Nephron (organoid): ENCODE measurements around the gene P2RX7.

Source experiments
- H3K27ac Mint-ChIP-seq, 3 experiments: 2 replicates each; pipeline ENCODE4 v1.8.0; 2020; ENCODE audit warnings: mixed read lengths in 3 of 3, mild to moderate bottlenecking in 2 of 3, moderate library complexity in 1 of 3
- H3K27me3 Mint-ChIP-seq: 2 replicates; pipeline ENCODE4 v1.8.0; 2021; ENCODE audit warnings: low read depth, mild to moderate bottlenecking, moderate library complexity, mixed read lengths
- H3K36me3 Mint-ChIP-seq: 2 replicates; pipeline ENCODE4 v1.8.0; 2020; ENCODE audit warnings: low read depth, mixed read lengths
- H3K4me1 Mint-ChIP-seq: 2 replicates; pipeline ENCODE4 v1.8.0; 2020; ENCODE audit warnings: mixed read lengths
- H3K4me3 Mint-ChIP-seq, 3 experiments: 2 replicates each; pipeline ENCODE4 v1.8.0; 2020; ENCODE audit warnings: mild to moderate bottlenecking in 3 of 3, mixed read lengths in 3 of 3, moderate library complexity in 2 of 3
- H3K9me3 Mint-ChIP-seq: 2 replicates; pipeline ENCODE4 v1.8.0; 2020; ENCODE audit warnings: mixed read lengths
- CTCF ChIP-seq, 3 experiments: fragments of 200-600 bp; sonication (generic); IDR thresholded peaks; one replicate each; pipeline ENCODE4 v1.5.0; 2021; ENCODE audit warnings: antibody characterized with exemption in 3 of 3; ENCODE audit not compliant: unreplicated experiment in 3 of 3

P2RX7 gene

GRCh38 chr12:121087467-121088194 is 45.0 kb upstream of the P2RX7 start:
- H3K36me3 Mint-ChIP-seq = no peaks in the 10 kb centered on the region
- H3K27me3 Mint-ChIP-seq = peaks cover 7% of the 10 kb centered on the region
- H3K27ac Mint-ChIP-seq = no peak overlapping the region
- no peak overlapping the region for H3K4me3 Mint-ChIP-seq
- peaks cover 15% of the 10 kb centered on the region for H3K4me1 Mint-ChIP-seq
- no peaks in the 10 kb centered on the region for H3K9me3 Mint-ChIP-seq
- TF ChIP-seq CTCF (IDR thresholded peaks at IDR 0.05; ENCODE audit: unreplicated experiment in 3 of 3) = no peak

- peaks cover 7% of the 10 kb centered on the region for H3K27me3 Mint-ChIP-seq
- H3K4me1 Mint-ChIP-seq = peaks cover 15% of the 10 kb centered on the region
- no peak for TF ChIP-seq CTCF (IDR thresholded peaks at IDR 0.05; ENCODE audit: unreplicated experiment in 3 of 3)
- no peaks in the 10 kb centered on the region for H3K36me3 Mint-ChIP-seq
- H3K4me3 Mint-ChIP-seq = no peak overlapping the region
- no peak overlapping the region for H3K27ac Mint-ChIP-seq
- H3K9me3 Mint-ChIP-seq = no peaks in the 10 kb centered on the region
These were observed 44.5 kb upstream of the P2RX7 start for GRCh38 chr12:121088195-121088585.

GRCh38 chr12:121089031-121089812 is 43.5 kb upstream of the P2RX7 start:
- Mint-ChIP-seq H3K4me1 (peaks cover 9% of the 10 kb centered on the region), H3K36me3 (no peaks in the 10 kb centered on the region), H3K9me3 (no peaks in the 10 kb centered on the region), H3K4me3 (no peak overlapping the region), H3K27me3 (peaks cover 11% of the 10 kb centered on the region), H3K27ac (no peak overlapping the region)
- no peak for TF ChIP-seq CTCF (IDR thresholded peaks at IDR 0.05; ENCODE audit: unreplicated experiment in 3 of 3)

- no peak for TF ChIP-seq CTCF (IDR thresholded peaks at IDR 0.05; ENCODE audit: unreplicated experiment in 3 of 3)
- Mint-ChIP-seq H3K4me1 (peaks cover 9% of the 10 kb centered on the region), H3K36me3 (no peaks in the 10 kb centered on the region), H3K9me3 (no peaks in the 10 kb centered on the region), H3K27ac (peak overlapping the region in 1 of 3 experiments; percentile 66), H3K4me3 (no peak overlapping the region), H3K27me3 (peaks cover 11% of the 10 kb centered on the region)
These were observed 42.8 kb upstream of the P2RX7 start for GRCh38 chr12:121089813-121090430.

- no peak overlapping the region for H3K4me3 Mint-ChIP-seq
- no peaks in the 10 kb centered on the region for H3K36me3 Mint-ChIP-seq
- peak overlapping the region in 2 of 3 experiments; percentile 49 to 66 for H3K27ac Mint-ChIP-seq
- TF ChIP-seq CTCF (IDR thresholded peaks at IDR 0.05; ENCODE audit: unreplicated experiment in 3 of 3) = no peak
- H3K27me3 Mint-ChIP-seq = peaks cover 17% of the 10 kb centered on the region
- H3K4me1 Mint-ChIP-seq = peaks cover 15% of the 10 kb centered on the region
- H3K9me3 Mint-ChIP-seq = no peaks in the 10 kb centered on the region
These were observed 41.8 kb upstream of the P2RX7 start for GRCh38 chr12:121090586-121091514.
